ENCODE data around the gene PPP2R3A.

The PPP2R3A gene

GRCh38 chr3:136196401-136197158, 231.1 kb downstream of the PPP2R3A start:
- peak; percentile 100 for DNase-seq

DNA sequence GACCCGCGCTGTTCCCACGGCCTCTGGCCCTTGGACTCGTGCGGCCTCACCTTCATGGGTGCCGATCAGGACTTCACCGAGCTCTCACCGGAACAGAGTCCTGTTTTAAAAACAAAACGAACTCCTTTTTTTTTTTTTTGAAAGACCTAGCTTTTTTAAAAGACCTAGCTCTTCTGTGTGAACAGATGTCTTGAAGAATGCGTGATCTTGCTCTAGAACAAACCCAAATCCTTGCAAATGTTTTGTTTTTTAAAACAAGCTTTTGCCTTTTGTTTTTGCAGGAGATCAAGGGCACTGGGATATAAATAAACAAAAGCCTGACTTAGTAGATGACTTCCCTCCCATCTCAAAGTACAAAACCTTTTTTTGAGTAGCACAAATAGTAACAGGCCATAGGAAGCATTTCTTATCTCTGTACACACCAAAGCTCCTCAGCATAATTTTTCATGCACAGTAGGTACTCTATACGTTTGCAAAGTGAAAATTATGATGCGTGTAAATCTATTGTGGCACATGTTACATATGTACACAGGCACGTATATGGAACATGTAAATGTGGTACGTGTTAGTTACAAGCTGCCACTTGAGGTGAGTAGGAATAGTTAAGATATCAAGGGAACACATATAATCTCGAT, 231.7 kb downstream of the PPP2R3A start:
- no peak for DNase-seq
